GM19324 (cell line): ENCODE measurements around the gene EML6.
A peak's percentile ranks its signal among the peaks of the same experiment; 100 is the strongest.
"Not testable (repeated sequence)": the region's sequence is repeated elsewhere in the genome, so short reads cannot be mapped to it uniquely, and the experiment has no call there.

Experiments
- ATAC-seq: cut with Tn5 transposase; IDR thresholded peaks from one replicate; pipeline ENCODE4 v1.9.1; 2021; ENCODE audit warnings: mild to moderate bottlenecking, moderate library complexity; ENCODE audit not compliant: unreplicated experiment, low FRiP score

The EML6 gene

GRCh38 chr2:54839461-54840255, 116.2 kb downstream of the EML6 start:
- ATAC-seq, result no peak

GRCh38 chr2:54840559-54841468, 117.4 kb downstream of the EML6 start:
- ATAC-seq, result no peak

GRCh38 chr2:54841500-54841899, 118.0 kb downstream of the EML6 start:
- ATAC-seq, result not testable (repeated sequence)

DNA sequence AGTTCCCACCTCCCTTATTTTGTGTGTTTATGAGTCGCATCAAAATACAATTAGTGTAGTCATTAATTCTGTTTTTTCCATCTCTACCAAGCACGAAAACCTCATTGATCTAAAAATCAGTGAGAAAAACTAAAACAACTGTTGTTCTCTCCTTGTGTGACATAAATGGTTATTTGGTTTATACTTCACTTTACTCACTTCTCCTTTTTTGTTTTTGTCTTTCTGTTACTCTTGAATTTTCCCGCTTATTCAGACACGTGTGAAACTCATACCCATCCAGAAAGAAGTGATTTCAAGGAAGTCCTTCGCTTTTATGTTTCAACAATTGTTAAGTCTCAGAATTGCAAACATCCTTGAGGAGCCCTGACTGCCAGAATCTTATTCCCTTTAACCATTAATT, 121.6 kb downstream of the EML6 start:
- no peak for ATAC-seq

- ATAC-seq, result no peak
Observed at GRCh38 chr2:54845514-54845913, 122.1 kb downstream of the EML6 start.

- ATAC-seq, result no peak
Observed at GRCh38 chr2:54850171-54851122, 127.0 kb downstream of the EML6 start.

GRCh38 chr2:54853616-54854310, 130.3 kb downstream of the EML6 start:
- no peak for ATAC-seq

DNA sequence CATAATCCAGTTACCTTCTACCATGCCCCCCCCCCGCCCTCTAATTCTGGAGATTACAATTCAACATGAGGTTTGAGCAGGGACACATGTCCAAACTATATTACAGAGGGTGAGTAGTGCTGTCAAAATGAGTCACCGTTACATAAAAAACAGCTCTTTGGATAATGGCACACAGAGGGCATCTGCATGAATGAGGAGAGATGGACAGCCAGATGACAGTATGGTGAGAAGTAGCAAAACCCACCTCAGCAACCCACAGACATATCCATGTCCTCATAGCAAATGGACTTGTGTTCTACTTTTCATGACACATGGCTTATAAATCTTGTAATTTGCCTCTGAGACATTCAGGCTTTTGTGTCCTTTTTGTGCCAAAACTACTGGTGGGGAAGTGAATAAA, 132.0 kb downstream of the EML6 start:
- ATAC-seq, result no peak

DNA sequence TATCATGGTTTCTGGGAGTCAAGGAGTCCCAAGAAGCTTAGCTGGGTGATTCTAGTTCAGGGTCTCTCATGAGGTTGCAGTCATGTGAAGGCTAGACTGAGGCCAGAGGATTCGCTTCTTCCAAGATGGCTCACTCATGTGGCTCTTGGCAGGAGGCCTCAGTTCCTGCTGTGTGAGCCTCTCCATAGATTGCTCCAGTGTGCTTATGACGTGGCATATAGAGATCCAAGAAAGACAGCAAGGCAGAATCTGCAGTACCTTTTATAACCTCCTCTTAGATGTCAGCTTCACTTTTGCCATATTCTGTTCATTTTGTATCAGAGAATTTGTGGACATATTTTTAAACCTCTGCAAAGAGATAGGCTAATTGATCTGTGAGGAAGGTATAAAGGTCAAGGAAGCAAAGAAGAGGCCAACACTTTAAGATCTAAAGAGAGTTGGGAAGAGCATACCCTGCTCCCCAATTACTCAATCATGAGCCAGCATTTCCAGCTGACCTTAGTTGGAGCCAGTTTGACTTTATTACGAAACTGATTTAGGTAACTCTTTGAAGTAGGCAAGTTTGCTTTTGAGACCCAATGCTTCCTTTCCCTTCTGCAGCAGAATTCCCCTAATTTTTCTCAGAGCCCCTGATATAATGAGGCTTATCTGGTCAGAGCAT, 134.7 kb downstream of the EML6 start:
- no peak for ATAC-seq

DNA sequence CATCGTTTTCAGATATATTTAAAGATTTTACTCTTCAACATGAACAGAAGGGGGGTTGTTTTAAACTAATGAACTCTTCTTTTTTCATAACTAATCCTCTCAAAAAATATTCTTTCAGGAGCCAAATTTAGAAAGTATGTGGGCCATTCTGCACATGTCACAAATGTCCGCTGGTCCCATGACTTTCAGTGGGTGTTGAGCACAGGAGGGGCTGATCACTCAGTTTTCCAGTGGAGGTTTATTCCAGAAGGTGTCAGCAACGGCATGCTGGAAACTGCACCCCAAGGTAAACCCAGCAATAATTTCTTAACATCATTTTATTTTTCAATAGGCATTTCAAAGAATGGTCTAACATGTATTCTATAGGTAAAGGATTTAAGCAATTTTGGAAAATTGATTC, 136.0 kb downstream of the EML6 start:
- no peak for ATAC-seq

DNA sequence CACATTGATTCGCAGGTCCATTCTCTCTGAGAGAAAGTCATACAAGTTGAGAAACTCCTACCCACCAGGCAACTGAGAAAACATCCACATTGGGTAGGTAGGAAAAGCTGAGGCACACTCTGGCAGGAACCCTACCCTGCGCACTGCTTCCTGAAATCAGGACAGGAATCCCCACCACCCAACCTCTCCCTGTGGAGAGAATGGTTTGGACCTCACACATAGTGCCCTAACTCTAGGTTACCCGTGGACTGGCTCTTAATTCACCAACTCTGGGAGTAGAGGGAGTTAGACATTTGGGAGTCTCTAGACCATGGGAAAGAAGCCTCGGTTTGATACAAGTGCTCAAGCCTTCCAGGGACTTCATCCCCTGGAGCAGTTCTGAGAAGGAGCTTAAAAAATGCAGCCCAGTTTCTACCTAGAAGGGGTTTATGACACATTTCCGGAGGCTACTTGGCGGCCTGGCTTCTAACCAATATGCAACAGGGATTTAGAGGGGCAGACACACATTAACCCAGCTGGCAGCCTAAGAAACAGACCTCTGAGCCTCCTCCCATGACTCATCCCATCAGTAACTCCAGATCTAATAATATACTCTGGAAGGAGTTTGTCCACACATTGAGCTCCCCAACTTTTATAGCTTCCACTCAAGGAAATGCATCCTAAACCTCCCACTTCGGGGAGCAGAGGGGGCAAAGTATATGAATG, 136.7 kb downstream of the EML6 start:
- no peak for ATAC-seq

DNA sequence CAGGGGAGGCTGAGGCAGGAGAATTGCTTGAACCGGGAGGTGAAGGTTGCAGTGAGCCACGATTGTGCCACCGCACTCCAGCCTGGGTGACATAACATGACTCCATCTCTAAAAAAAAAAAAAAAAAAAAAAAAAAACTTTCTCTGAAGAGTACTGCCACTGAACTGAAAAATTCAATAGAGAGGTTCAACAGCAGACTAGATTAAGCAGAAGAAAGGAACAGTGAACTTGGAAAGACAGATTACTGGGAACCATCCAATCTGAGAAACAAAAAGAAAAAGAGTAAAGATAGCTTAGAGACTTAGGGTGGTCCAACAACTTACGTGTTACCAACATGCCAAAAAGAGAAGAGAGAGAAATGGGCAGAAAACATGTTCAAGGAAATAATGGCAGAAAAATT, 138.8 kb downstream of the EML6 start:
- ATAC-seq, result no peak

GRCh38 chr2:54862742-54863141, 139.3 kb downstream of the EML6 start:
- no peak for ATAC-seq

DNA sequence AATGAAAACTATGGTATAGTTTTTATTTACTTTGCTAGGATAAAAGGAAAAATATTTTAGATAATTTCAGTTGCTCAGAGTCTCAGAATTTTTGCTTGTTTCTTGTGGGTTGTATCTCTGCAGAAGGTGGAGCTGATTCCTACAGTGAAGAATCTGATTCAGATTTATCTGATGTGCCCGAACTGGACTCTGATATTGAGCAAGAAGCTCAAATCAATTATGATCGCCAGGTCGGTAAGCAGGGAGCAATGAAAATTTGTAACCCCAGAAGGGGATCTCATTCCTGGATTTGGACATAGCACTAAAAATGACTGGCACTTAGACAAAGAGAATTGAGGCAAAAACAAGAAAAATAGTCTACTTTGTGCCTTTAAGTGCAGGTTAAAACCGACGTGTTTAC, 140.2 kb downstream of the EML6 start:
- ATAC-seq, result no peak

- no peak for ATAC-seq
Observed at GRCh38 chr2:54864096-54864495, 140.6 kb downstream of the EML6 start.

DNA sequence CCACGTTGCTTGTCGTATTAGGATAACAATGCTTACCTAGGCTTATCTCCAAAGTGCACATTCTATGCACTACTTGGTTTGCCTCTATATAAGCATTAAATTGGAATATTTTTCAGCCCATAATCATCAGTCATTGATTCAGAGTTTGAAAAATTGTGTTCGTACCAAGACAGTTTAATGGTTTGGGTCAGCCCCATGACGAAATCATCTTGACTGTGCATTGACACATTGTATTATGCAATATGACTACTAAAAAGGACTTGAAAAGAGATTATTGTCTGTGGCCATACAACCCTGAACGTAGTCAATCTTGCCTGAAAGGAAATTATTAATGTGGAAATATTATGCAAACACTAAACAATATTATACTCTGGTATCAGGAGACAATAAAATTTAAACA, 141.3 kb downstream of the EML6 start:
- no peak for ATAC-seq

- no peak for ATAC-seq
Observed at GRCh38 chr2:54866179-54866578, 142.7 kb downstream of the EML6 start.

DNA sequence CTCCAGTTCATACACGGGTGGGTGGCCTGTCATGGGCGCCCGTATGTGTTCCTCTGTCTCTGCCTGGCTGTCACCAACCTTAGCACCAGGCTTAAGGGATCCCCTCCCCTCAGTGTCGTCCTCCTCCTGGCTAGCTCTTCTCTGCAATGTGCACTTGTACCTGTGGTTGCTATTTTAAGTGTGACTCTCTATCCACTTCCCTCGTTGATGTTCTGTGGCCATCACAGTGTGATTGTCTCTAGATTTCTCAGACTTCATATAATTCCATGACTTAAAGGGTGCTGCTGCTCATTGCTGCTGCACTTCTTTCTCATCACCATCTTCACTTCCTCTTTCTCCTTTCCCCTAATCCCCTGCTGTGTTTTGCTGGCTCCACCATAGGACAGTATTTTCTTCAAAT, 143.4 kb downstream of the EML6 start:
- peak; percentile 89 for ATAC-seq

- ATAC-seq, result peak; percentile 45
Observed at GRCh38 chr2:54867457-54867856, 144.0 kb downstream of the EML6 start.
